Mesenchymal stem cell (in vitro differentiated cells and primary cell): ENCODE data around the gene CNN3.

Source experiments
- DNase-seq: peaks from one replicate; pipeline ENCODE4 v3.0.0-alpha.2; 2013
- H2AFZ ChIP-seq: one replicate; pipeline ENCODE4 v1.6.1; 2013; ENCODE audit warnings: low read depth, mild to moderate bottlenecking, control low read depth, inconsistent platforms, low read length, moderate library complexity
- H2AK5ac ChIP-seq: 2 replicates; pipeline ENCODE4 v1.6.1; 2013; ENCODE audit warnings: low read length, moderate library complexity, mild to moderate bottlenecking, inconsistent platforms; ENCODE audit not compliant: severe bottlenecking
- H2BK120ac ChIP-seq: one replicate; pipeline ENCODE4 v1.6.1; 2013; ENCODE audit warnings: low read depth, mild to moderate bottlenecking, inconsistent platforms, low read length, moderate library complexity
- H2BK12ac ChIP-seq, 2 experiments: one replicate each; pipeline ENCODE4 v1.6.1; 2013; ENCODE audit warnings: inconsistent platforms in 2 of 2, low read length in 2 of 2, mild to moderate bottlenecking in 2 of 2, moderate library complexity in 2 of 2, control low read depth in 1 of 2
- H2BK15ac ChIP-seq: one replicate; pipeline ENCODE4 v1.6.1; 2013; ENCODE audit warnings: mild to moderate bottlenecking, low read depth, inconsistent platforms; ENCODE audit not compliant: poor library complexity, severe bottlenecking
- H2BK5ac ChIP-seq: 2 replicates; pipeline ENCODE4 v1.6.1; 2013; ENCODE audit warnings: low read depth, mild to moderate bottlenecking, low read length, control low read depth, inconsistent platforms; ENCODE audit not compliant: poor library complexity, severe bottlenecking
- H3K14ac ChIP-seq, 2 experiments: one replicate each; pipeline ENCODE4 v1.6.1; 2013; ENCODE audit warnings: inconsistent platforms in 2 of 2, low read length in 2 of 2, control low read depth in 1 of 2, mild to moderate bottlenecking in 1 of 2, moderate library complexity in 1 of 2
- H3K18ac ChIP-seq, 2 experiments: one replicate each; pipeline ENCODE4 v1.6.1; 2013; ENCODE audit warnings: inconsistent platforms in 2 of 2, low read length in 2 of 2, control low read depth in 1 of 2, low read depth in 1 of 2, mild to moderate bottlenecking in 1 of 2
- H3K23ac ChIP-seq, 2 experiments: one replicate each; pipeline ENCODE4 v1.6.1; 2013; ENCODE audit warnings: inconsistent platforms in 2 of 2, low read length in 2 of 2, mild to moderate bottlenecking in 2 of 2, moderate library complexity in 2 of 2, control low read depth in 1 of 2
- H3K27ac ChIP-seq: 2 replicates; pipeline ENCODE4 v1.5.1; 2013; ENCODE audit warnings: mild to moderate bottlenecking, moderate library complexity, low read length, control low read depth, inconsistent platforms; ENCODE audit not compliant: poor library complexity, severe bottlenecking
- H3K27me3 ChIP-seq, 2 experiments: 2 replicates each; pipeline versions ENCODE4 v1.6.1 to v1.7.0; 2013; ENCODE audit warnings: low read length in 2 of 2, mild to moderate bottlenecking in 2 of 2, moderate library complexity in 2 of 2, control low read depth in 1 of 2, inconsistent platforms in 1 of 2; ENCODE audit not compliant: control insufficient read depth in 1 of 2, insufficient read depth in 1 of 2
- H3K36me3 ChIP-seq, 2 experiments: 2 replicates each; pipeline versions ENCODE4 v1.6.1 to v1.7.0; 2013; ENCODE audit warnings: low read length in 2 of 2, control low read depth in 1 of 2, inconsistent platforms in 1 of 2, low read depth in 1 of 2, mild to moderate bottlenecking in 1 of 2; ENCODE audit not compliant: insufficient read depth in 2 of 2, control insufficient read depth in 1 of 2
- H3K4ac ChIP-seq, 2 experiments: one replicate each; pipeline ENCODE4 v1.6.1; 2013; ENCODE audit warnings: inconsistent platforms in 2 of 2, low read length in 2 of 2, mild to moderate bottlenecking in 2 of 2, moderate library complexity in 2 of 2, control low read depth in 1 of 2, low read depth in 1 of 2
- H3K4me1 ChIP-seq: 2 replicates; pipeline ENCODE4 v1.6.1; 2013; ENCODE audit warnings: low read depth, low read length, control low read depth; ENCODE audit not compliant: control insufficient read depth, insufficient read depth
- H3K4me2 ChIP-seq: 2 replicates; pipeline ENCODE4 v1.6.1; 2013; ENCODE audit warnings: low read length, mild to moderate bottlenecking, inconsistent platforms; ENCODE audit not compliant: poor library complexity, severe bottlenecking
- H3K4me3 ChIP-seq, 2 experiments: 2 replicates each; pipeline versions ENCODE4 v1.5.1 to v1.7.0; 2013; ENCODE audit warnings: low read length in 2 of 2, mild to moderate bottlenecking in 2 of 2, control low read depth in 1 of 2, low read depth in 1 of 2; ENCODE audit not compliant: insufficient read depth in 1 of 2
- H3K79me1 ChIP-seq: replicated peaks from 2 replicates; pipeline ENCODE4 v1.6.1; 2013; ENCODE audit warnings: mild to moderate bottlenecking, control low read depth, low read length, inconsistent platforms; ENCODE audit not compliant: poor library complexity, severe bottlenecking
- H3K9ac ChIP-seq: 2 replicates; pipeline ENCODE4 v1.7.0; 2013; ENCODE audit warnings: mild to moderate bottlenecking, low read length, moderate library complexity
- H3K9me3 ChIP-seq: 2 replicates; pipeline ENCODE4 v1.7.0; 2013; ENCODE audit warnings: mild to moderate bottlenecking, low read length; ENCODE audit not compliant: control insufficient read depth
- H4K8ac ChIP-seq: one replicate; pipeline ENCODE4 v1.6.1; 2013; ENCODE audit warnings: inconsistent platforms, mild to moderate bottlenecking, low read length, moderate library complexity
- H4K91ac ChIP-seq: one replicate; pipeline ENCODE4 v1.6.1; 2013; ENCODE audit warnings: mild to moderate bottlenecking, low read length, inconsistent platforms
- WGBS: methylation state at CpG from one replicate; pipeline ENCODE4 v1.1.7; 2013; ENCODE audit warnings: mixed read lengths; 5-methylcytosine and 5-hydroxymethylcytosine counted together

The CNN3 gene

GRCh38 chr1:94927405-94928175 lies 680 bp upstream of the CNN3 start:
- no peaks in the 10 kb centered on the region for H3K36me3 ChIP-seq
- DNase-seq, result peak; percentile 75

DNA sequence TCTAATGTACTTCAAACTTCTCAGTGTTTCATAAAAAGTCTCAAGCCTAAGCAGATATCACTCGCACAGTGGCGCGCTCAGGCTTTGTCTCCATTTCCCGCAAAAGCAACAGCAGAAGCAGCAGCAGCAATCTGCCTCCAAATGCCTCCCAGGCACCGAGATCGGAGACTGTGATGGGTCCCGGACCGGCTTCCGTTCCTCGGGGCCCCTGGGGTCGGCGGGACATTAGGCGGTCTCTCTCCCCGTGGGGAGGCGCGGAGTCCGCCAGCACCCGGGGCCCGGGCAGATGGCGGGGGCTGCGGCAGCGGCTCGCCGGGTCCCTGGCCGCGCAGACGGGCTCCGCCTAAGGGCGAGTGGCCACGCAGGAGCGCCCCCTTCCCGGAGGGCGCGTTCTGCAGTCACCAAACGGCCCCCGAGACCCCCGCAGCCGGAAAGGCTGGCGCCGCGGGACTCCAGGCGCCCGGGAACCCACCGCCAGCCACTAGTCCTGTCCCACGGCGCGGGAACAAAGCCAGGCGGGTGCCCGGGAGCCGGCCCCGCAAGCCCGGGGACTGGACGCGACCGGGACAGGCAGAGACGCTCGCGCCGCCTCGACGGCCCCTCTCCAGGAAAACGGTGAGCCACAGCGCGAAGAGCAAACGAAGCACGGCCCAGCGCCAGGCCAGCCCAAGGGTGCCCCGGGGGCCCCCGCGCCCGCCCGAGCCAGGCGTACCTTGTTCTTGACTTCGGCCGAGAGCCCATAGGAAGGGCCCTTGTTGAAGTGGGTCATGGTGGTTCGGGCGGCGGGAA lies 590 bp downstream of the CNN3 start:
- Histone ChIP-seq H4K91ac (peak overlapping the region; percentile 94), H3K4ac (peak overlapping the region; percentile 96 to 97), H2AFZ (peak overlapping the region; percentile 44), H3K27me3 (no peaks in the 10 kb centered on the region), H2BK5ac (peak overlapping the region; percentile 99), H3K18ac (peak overlapping the region; percentile 91 to 99), H3K9ac (peak overlapping the region; percentile 98), H3K4me1 (peaks cover 21% of the 10 kb centered on the region), H2BK15ac (peak overlapping the region; percentile 73), H3K23ac (peak overlapping the region; percentile 97 to 98), H3K36me3 (no peaks in the 10 kb centered on the region), H3K14ac (peak overlapping the region; percentile 82 to 97), H3K27ac (peak overlapping the region; percentile 95), H3K9me3 (no peaks in the 10 kb centered on the region), H3K79me1 (peaks cover 14% of the 10 kb centered on the region), H2BK12ac (peak overlapping the region; percentile 60 to 92), H2AK5ac (peak overlapping the region; percentile 72), H4K8ac (peak overlapping the region; percentile 90), H3K4me3 (peak overlapping the region; percentile 83 to 90), H2BK120ac (peak overlapping the region; percentile 96), H3K4me2 (peak overlapping the region; percentile 54)
- DNase-seq, result peak; percentile 76
- 1% methylated on average over 74 of the region's 78 CpGs for WGBS

More at GRCh38 chr1:94927405-94928175, 680 bp upstream of the CNN3 start:
- Histone ChIP-seq H2BK12ac (peak overlapping the region in 1 of 2 experiments; percentile 90), H3K14ac (peak overlapping the region in 1 of 2 experiments; percentile 83), H2BK5ac (peak overlapping the region; percentile 81), H3K79me1 (peaks cover 16% of the 10 kb centered on the region), H3K27me3 (no peaks in the 10 kb centered on the region), H3K27ac (peak overlapping the region; percentile 60), H2AFZ (peak overlapping the region; percentile 78), H3K4me2 (peak overlapping the region; percentile 50), H3K9me3 (no peaks in the 10 kb centered on the region), H3K9ac (peak overlapping the region; percentile 87), H3K4ac (peak overlapping the region; percentile 91 to 95), H3K4me1 (peaks cover 20% of the 10 kb centered on the region), H2AK5ac (peak overlapping the region; percentile 59), H3K18ac (peak overlapping the region; percentile 90 to 91), H3K23ac (peak overlapping the region in 1 of 2 experiments; percentile 57), H2BK15ac (peak overlapping the region; percentile 98), H2BK120ac (peak overlapping the region; percentile 86), H3K4me3 (peak overlapping the region; percentile 60 to 83), H4K91ac (peak overlapping the region; percentile 93), H4K8ac (peak overlapping the region; percentile 86)
- WGBS, result 7% methylated on average over 35 of the region's 40 CpGs

DNA sequence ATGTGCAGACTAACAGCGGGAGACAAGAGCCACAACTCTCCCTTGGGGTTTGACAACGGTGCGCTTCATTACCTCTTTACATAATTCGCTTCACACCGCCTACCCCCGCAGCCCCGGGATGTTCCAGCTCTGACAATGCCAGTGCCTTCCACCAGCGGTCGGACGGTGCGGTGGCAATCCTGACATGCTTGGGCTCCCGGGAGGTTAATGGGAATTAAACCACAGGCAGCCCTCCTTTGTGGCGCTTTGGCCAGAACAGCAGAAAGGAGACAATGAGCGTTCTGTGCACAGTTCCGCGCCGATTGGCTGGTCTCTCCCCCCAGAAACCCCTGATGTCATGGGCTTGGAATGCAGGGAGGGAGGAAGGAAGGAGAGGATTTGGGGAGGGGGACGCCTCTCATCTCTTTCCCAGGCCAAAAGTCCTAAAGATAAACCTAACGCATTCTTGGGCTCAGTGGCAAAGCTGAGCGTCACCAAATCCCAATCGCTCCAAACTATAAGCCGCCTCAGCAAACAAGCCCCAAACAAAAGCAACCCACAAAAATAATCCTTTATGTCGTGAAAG lies 1.3 kb downstream of the CNN3 start:
- peak overlapping the region; percentile 92 for H2BK120ac ChIP-seq
- H3K9me3 ChIP-seq, result no peaks in the 10 kb centered on the region
- peak overlapping the region in 1 of 2 experiments; percentile 94 for H3K4ac ChIP-seq
- H4K91ac ChIP-seq, result peak overlapping the region; percentile 94
- H2BK15ac ChIP-seq, result no peak overlapping the region
- peak overlapping the region in 1 of 2 experiments; percentile 68 for H3K14ac ChIP-seq
- H3K9ac ChIP-seq, result peak overlapping the region; percentile 98
- H3K4me2 ChIP-seq, result peak overlapping the region; percentile 77
- peak overlapping the region; percentile 99 for H2BK5ac ChIP-seq
- H2AFZ ChIP-seq, result no peak overlapping the region
- peaks cover 0 to 3% of the 10 kb centered on the region in 2 experiments for H3K36me3 ChIP-seq
- peaks cover 13% of the 10 kb centered on the region for H3K79me1 ChIP-seq
- peak overlapping the region; percentile 91 to 99 for H3K18ac ChIP-seq
- 0% methylated on average over 22 of the region's 23 CpGs for WGBS
- peaks cover 24% of the 10 kb centered on the region for H3K4me1 ChIP-seq
- peak overlapping the region; percentile 83 to 90 for H3K4me3 ChIP-seq
- H2BK12ac ChIP-seq, result no peak overlapping the region
- peak; percentile 87 for DNase-seq
- peak overlapping the region; percentile 23 for H2AK5ac ChIP-seq
- H4K8ac ChIP-seq, result peak overlapping the region; percentile 90
- H3K23ac ChIP-seq, result no peak overlapping the region
- no peaks in the 10 kb centered on the region for H3K27me3 ChIP-seq
- peak overlapping the region; percentile 95 for H3K27ac ChIP-seq
